Trophoblast cell (in vitro differentiated cells and primary cell): ENCODE data around the gene RSPH6A.

Source experiments
- DNase-seq, 2 donors: peaks; one replicate each; pipeline ENCODE4 v3.0.0-alpha.2; 2016
- H2AFZ ChIP-seq: 2 replicates; pipeline ENCODE4 v1.6.1; 2013; ENCODE audit warnings: low read length, moderate library complexity, mild to moderate bottlenecking; ENCODE audit not compliant: insufficient read depth, poor library complexity
- H2AK5ac ChIP-seq: 2 replicates; pipeline ENCODE4 v1.6.1; 2013; ENCODE audit warnings: mild to moderate bottlenecking, low read length
- H2BK120ac ChIP-seq: 2 replicates; pipeline ENCODE4 v1.6.1; 2013; ENCODE audit warnings: low read length, mild to moderate bottlenecking, moderate library complexity; ENCODE audit not compliant: insufficient read depth, poor library complexity
- H2BK12ac ChIP-seq: 2 replicates; pipeline ENCODE4 v1.6.1; 2013; ENCODE audit warnings: mild to moderate bottlenecking, low read length, moderate library complexity
- H2BK5ac ChIP-seq: 2 replicates; pipeline ENCODE4 v1.6.1; 2013; ENCODE audit warnings: low read length, low read depth, moderate library complexity, mild to moderate bottlenecking; ENCODE audit not compliant: poor library complexity
- H3K14ac ChIP-seq: 2 replicates; pipeline ENCODE4 v1.6.1; 2013; ENCODE audit warnings: mild to moderate bottlenecking, low read length
- H3K18ac ChIP-seq: 2 replicates; pipeline ENCODE4 v1.6.1; 2013; ENCODE audit warnings: mild to moderate bottlenecking, low read length
- H3K23ac ChIP-seq: 2 replicates; pipeline ENCODE4 v1.6.1; 2013; ENCODE audit warnings: low read length
- H3K27ac ChIP-seq: 2 replicates; pipeline ENCODE4 v1.5.1; 2013; ENCODE audit warnings: low read depth, mild to moderate bottlenecking, inconsistent platforms, low read length, moderate library complexity
- H3K27me3 ChIP-seq: 2 replicates; pipeline ENCODE4 v1.6.1; 2013; ENCODE audit warnings: inconsistent platforms, mild to moderate bottlenecking, low read length, moderate library complexity; ENCODE audit not compliant: insufficient read depth
- H3K36me3 ChIP-seq, 2 experiments: 1 replicate in 1 of 2; 2 replicates in 1 of 2; pipeline ENCODE4 v1.6.1; 2013; ENCODE audit warnings: low read length in 2 of 2, mild to moderate bottlenecking in 2 of 2, moderate library complexity in 1 of 2; ENCODE audit not compliant: insufficient read depth in 2 of 2, control insufficient read depth in 1 of 2
- H3K4ac ChIP-seq: 2 replicates; pipeline ENCODE4 v1.6.1; 2013; ENCODE audit warnings: low read depth, mild to moderate bottlenecking, low read length, moderate library complexity
- H3K4me1 ChIP-seq, 2 experiments: 1 replicate in 1 of 2; 2 replicates in 1 of 2; pipeline ENCODE4 v1.6.1; 2013; ENCODE audit warnings: low read length in 2 of 2, mild to moderate bottlenecking in 2 of 2, moderate library complexity in 1 of 2; ENCODE audit not compliant: insufficient read depth in 2 of 2, control insufficient read depth in 1 of 2
- H3K4me2 ChIP-seq: 2 replicates; pipeline ENCODE4 v1.6.1; 2013; ENCODE audit warnings: inconsistent platforms, mild to moderate bottlenecking, low read length, moderate library complexity
- H3K4me3 ChIP-seq: 2 replicates; pipeline ENCODE4 v1.5.1; 2013; ENCODE audit warnings: mild to moderate bottlenecking, low read depth, low read length, inconsistent platforms
- H3K79me1 ChIP-seq: one replicate; pipeline ENCODE4 v1.6.1; 2013; ENCODE audit warnings: low read length
- H3K79me2 ChIP-seq: 2 replicates; pipeline ENCODE4 v1.6.1; 2013; ENCODE audit warnings: low read length, mild to moderate bottlenecking; ENCODE audit not compliant: control insufficient read depth, insufficient read depth, poor library complexity
- H3K9ac ChIP-seq: 2 replicates; pipeline ENCODE4 v1.6.1; 2013; ENCODE audit warnings: mild to moderate bottlenecking, low read length
- H3K9me3 ChIP-seq: 2 replicates; pipeline ENCODE4 v1.6.1; 2013; ENCODE audit warnings: low read depth, mild to moderate bottlenecking, control low read depth, inconsistent platforms, low read length; ENCODE audit not compliant: insufficient read depth
- H4K12ac ChIP-seq: 2 replicates; pipeline ENCODE4 v1.6.1; 2013; ENCODE audit warnings: low read depth, mild to moderate bottlenecking, low read length, moderate library complexity
- H4K8ac ChIP-seq: 2 replicates; pipeline ENCODE4 v1.6.1; 2013; ENCODE audit warnings: low read depth, mild to moderate bottlenecking, low read length, moderate library complexity
- H4K91ac ChIP-seq: one replicate; pipeline ENCODE4 v1.6.1; 2013; ENCODE audit warnings: low read depth, mild to moderate bottlenecking, low read length, moderate library complexity
- WGBS: extraction: QIAGEN DNeasy Blood & Tissue Kit; methylation state at CpG from one replicate; pipeline ENCODE4 v1.1.7; 2013; ENCODE audit warnings: missing lambda C conversion rate; ENCODE audit not compliant: insufficient read length, insufficient coverage; ENCODE audit errors: extremely low coverage; 5-methylcytosine and 5-hydroxymethylcytosine counted together

RSPH6A gene

DNA sequence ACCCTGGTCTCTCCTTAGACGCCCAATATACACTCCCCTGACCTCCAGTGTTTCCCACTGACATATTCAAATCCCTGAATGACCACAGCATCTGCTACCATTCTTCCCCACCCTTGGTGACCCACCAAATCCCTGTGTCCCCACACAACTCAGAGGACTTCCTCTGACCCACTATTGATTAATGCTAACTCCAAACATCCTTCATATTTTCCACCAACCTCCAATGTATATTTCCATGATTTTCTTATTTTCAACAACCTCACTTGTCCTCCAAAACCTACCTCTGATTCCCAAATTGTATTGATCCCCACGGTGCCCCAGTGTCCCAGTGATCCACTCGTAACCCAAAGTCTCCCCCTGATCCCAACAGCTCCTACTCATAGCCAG is 21.9 kb downstream of the RSPH6A start:
- H3K27ac ChIP-seq: no peak overlapping the region
- H3K4me2 ChIP-seq: peak overlapping the region; percentile 32
- H3K4me1 ChIP-seq: peaks cover 3 to 11% of the 10 kb centered on the region in 2 experiments
- H4K12ac ChIP-seq: no peak overlapping the region
- WGBS: no CpG with 5 or more reads among the region's 3 CpGs
- H3K23ac ChIP-seq: no peak overlapping the region
- no peaks in the 10 kb centered on the region for H3K27me3 ChIP-seq
- no peak overlapping the region for H3K14ac ChIP-seq
- peaks cover 19 to 20% of the 10 kb centered on the region in 2 experiments for H3K36me3 ChIP-seq
- H2AFZ ChIP-seq: no peak overlapping the region
- H2BK12ac ChIP-seq: no peak overlapping the region
- H3K9me3 ChIP-seq: no peaks in the 10 kb centered on the region
- no peak overlapping the region for H2BK5ac ChIP-seq
- H3K4ac ChIP-seq: no peak overlapping the region
- H3K4me3 ChIP-seq: no peak overlapping the region
- H3K79me2 ChIP-seq: peaks cover 9% of the 10 kb centered on the region
- no peak overlapping the region for H3K9ac ChIP-seq
- H2AK5ac ChIP-seq: no peak overlapping the region
- H3K18ac ChIP-seq: no peak overlapping the region
- peaks cover 7% of the 10 kb centered on the region for H3K79me1 ChIP-seq
- H2BK120ac ChIP-seq: no peak overlapping the region
- H4K8ac ChIP-seq: peak overlapping the region; percentile 16
- no peak overlapping the region for H4K91ac ChIP-seq
- no peak for DNase-seq

DNA sequence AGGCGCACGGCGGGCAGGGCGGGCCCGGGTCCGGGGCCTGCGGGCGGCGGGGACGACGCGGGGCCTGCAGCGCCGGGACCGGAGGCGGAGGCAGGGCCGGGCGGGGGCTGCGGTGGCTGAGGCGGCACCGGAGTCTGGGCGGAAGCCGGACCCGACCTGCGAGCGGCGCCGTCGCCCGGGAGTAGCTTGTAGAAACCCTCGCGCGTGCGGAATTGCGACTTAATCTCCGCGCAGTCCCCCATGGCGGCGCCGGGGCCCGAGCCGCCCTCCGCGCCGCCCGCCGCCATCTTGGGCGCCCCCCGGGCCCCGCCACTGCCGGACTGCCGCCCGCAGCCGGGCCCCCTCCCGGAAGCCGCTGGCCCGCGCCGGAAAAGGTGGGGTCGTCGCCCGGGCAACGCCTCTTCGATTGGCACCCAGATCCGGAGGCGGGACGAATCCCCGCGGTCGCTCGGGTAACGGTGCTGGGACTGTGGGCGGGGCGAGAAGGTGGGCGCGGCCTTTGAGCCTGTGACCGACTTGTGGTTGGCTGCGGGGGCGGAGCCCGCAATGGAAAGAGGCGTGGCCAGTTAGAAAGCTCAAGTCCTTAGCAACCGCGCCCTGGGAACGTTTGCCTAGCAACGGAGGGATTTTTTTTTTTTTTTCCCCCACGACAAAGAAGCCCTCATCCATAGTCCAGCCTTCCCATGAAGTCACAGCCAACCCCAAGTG is 22.5 kb downstream of the RSPH6A start, which contains the start of gene DMWD:
Gene DMWD, minus strand, starts transcription at position 376 of the 708 bp plus-strand sequence. Its CDS starts 89 bp downstream, at position 287.
- Histone ChIP-seq H3K14ac (peak within 1 kb of the TSS; percentile 96), H3K18ac (peak within 1 kb of the TSS; percentile 87)
- no CpG with 5 or more reads among the region's 86 CpGs for WGBS

DNA sequence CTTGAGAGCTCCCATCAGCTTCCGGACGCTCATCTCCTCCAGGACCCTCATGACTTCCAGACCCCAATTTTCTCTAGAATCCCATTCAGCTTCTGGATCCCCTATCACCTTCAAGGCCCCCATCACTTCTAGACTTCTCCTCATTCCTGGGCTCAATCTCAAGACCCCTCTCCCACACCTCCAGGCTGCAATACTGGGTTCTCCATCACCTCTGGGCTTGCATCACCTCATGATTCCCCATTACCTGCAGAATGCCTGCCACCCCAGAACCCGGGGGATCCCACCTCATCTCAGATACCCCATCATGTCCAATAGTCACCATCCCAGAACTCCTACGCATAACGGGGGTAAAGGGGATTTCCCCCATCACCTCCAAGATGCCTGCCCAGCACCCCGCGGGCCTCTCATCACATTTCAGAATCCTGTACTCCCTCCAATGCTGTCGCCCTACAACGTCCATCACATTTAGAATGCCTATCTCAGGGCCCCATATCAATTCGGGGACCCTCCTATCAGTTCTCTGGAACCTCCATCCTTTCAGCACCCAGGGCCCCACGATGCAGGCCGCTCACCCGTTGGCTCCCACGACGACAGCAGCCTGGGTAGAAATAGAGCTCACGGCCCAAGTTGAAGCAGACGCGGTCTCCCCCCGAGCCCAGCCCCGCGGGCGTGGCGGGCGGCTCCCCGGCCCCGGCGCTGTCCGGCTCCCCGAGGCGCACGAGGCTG is 23.2 kb downstream of the RSPH6A start:
- DNase-seq: peak in 1 of 2 donors; percentile 14
- Histone ChIP-seq H2AFZ (peak overlapping the region; percentile 81), H3K9me3 (no peaks in the 10 kb centered on the region), H3K4me1 (peaks cover 3 to 11% of the 10 kb centered on the region in 2 experiments), H3K36me3 (peaks cover 25 to 30% of the 10 kb centered on the region in 2 experiments), H2AK5ac (no peak overlapping the region), H2BK5ac (peak overlapping the region; percentile 85), H3K4me3 (peak overlapping the region; percentile 93), H2BK120ac (peak overlapping the region; percentile 21), H4K12ac (peak overlapping the region; percentile 94), H3K4ac (peak overlapping the region; percentile 96), H3K79me1 (peaks cover 7% of the 10 kb centered on the region), H3K23ac (peak overlapping the region; percentile 30), H4K91ac (peak overlapping the region; percentile 87), H3K27ac (peak overlapping the region; percentile 50), H2BK12ac (no peak overlapping the region), H4K8ac (peak overlapping the region; percentile 92), H3K9ac (peak overlapping the region; percentile 95), H3K4me2 (peak overlapping the region; percentile 99), H3K27me3 (no peaks in the 10 kb centered on the region), H3K79me2 (peaks cover 9% of the 10 kb centered on the region), H3K14ac (peak overlapping the region; percentile 96), H3K18ac (peak overlapping the region; percentile 87)
- no CpG with 5 or more reads among the region's 31 CpGs for WGBS

More for the DNA sequence above, 22.5 kb downstream of the RSPH6A start, which contains the start of gene DMWD:
- Histone ChIP-seq H3K27me3 (no peaks in the 10 kb centered on the region), H3K4me3 (peak within 1 kb of the TSS; percentile 93), H3K4ac (peak within 1 kb of the TSS; percentile 96), H2BK12ac (no peak within 1 kb of the TSS), H3K79me1 (peaks cover 7% of the 10 kb centered on the region), H4K8ac (peak within 1 kb of the TSS; percentile 92), H2AFZ (peak within 1 kb of the TSS; percentile 81), H3K79me2 (peaks cover 9% of the 10 kb centered on the region), H3K4me1 (peaks cover 3 to 11% of the 10 kb centered on the region in 2 experiments), H3K36me3 (peaks cover 21 to 23% of the 10 kb centered on the region in 2 experiments), H3K23ac (peak within 1 kb of the TSS; percentile 30), H3K9ac (peak within 1 kb of the TSS; percentile 95), H4K91ac (peak within 1 kb of the TSS; percentile 87), H2BK5ac (peak within 1 kb of the TSS; percentile 85), H3K4me2 (peak within 1 kb of the TSS; percentile 99), H3K9me3 (no peaks in the 10 kb centered on the region), H2BK120ac (peak within 1 kb of the TSS; percentile 87), H3K27ac (peak within 1 kb of the TSS; percentile 50), H2AK5ac (no peak within 1 kb of the TSS), H4K12ac (peak within 1 kb of the TSS; percentile 94)
- DNase-seq: peak; percentile 100

GRCh38 chr19:45790942-45791341 is 24.2 kb downstream of the RSPH6A start:
- peaks cover 7% of the 10 kb centered on the region for H3K79me1 ChIP-seq
- no peak overlapping the region for H2BK5ac ChIP-seq
- no peak overlapping the region for H3K9ac ChIP-seq
- no peak overlapping the region for H3K4me3 ChIP-seq
- no peaks in the 10 kb centered on the region for H3K9me3 ChIP-seq
- H2AFZ ChIP-seq: no peak overlapping the region
- H3K27me3 ChIP-seq: no peaks in the 10 kb centered on the region
- H3K27ac ChIP-seq: no peak overlapping the region
- WGBS: no CpG with 5 or more reads among the region's 8 CpGs
- H4K8ac ChIP-seq: no peak overlapping the region
- H3K4me1 ChIP-seq: peaks cover 3 to 11% of the 10 kb centered on the region in 2 experiments
- H3K23ac ChIP-seq: peak overlapping the region; percentile 38
- no peak overlapping the region for H2BK120ac ChIP-seq
- H4K91ac ChIP-seq: no peak overlapping the region
- no peak overlapping the region for H2BK12ac ChIP-seq
- peak overlapping the region; percentile 55 for H3K18ac ChIP-seq
- peaks cover 9% of the 10 kb centered on the region for H3K79me2 ChIP-seq
- H4K12ac ChIP-seq: no peak overlapping the region
- DNase-seq: no peak
- peak overlapping the region; percentile 99 for H3K4me2 ChIP-seq
- H2AK5ac ChIP-seq: no peak overlapping the region
- H3K4ac ChIP-seq: no peak overlapping the region
- H3K36me3 ChIP-seq: peaks cover 35 to 39% of the 10 kb centered on the region in 2 experiments
- H3K14ac ChIP-seq: no peak overlapping the region
